Hepatocyte (in vitro differentiated cells): ENCODE measurements around the gene IQGAP2.

Experiments used
- CTCF ChIP-seq: fragments of 200-600 bp; sonication (generic); IDR thresholded peaks from 2 replicates; pipeline ENCODE4 v1.5.1; 2016; ENCODE audit warnings: antibody characterized with exemption, mild to moderate bottlenecking; ENCODE audit not compliant: poor library complexity
- EZH2phosphoT487 ChIP-seq: fragments of 200-600 bp; sonication (generic); IDR thresholded peaks from one replicate; pipeline ENCODE4 v1.6.1; 2018; ENCODE audit warnings: antibody characterized with exemption, mild to moderate bottlenecking, low read depth, moderate library complexity; ENCODE audit not compliant: unreplicated experiment, severe bottlenecking

GRCh38 chr5:76717222-76718083 lies 314.4 kb downstream of the IQGAP2 start:
- TF ChIP-seq EZH2phosphoT487, result no peak
- TF ChIP-seq CTCF, result no peak
